ENCODE data around the gene FKBP1B.

FKBP1B gene

DNA sequence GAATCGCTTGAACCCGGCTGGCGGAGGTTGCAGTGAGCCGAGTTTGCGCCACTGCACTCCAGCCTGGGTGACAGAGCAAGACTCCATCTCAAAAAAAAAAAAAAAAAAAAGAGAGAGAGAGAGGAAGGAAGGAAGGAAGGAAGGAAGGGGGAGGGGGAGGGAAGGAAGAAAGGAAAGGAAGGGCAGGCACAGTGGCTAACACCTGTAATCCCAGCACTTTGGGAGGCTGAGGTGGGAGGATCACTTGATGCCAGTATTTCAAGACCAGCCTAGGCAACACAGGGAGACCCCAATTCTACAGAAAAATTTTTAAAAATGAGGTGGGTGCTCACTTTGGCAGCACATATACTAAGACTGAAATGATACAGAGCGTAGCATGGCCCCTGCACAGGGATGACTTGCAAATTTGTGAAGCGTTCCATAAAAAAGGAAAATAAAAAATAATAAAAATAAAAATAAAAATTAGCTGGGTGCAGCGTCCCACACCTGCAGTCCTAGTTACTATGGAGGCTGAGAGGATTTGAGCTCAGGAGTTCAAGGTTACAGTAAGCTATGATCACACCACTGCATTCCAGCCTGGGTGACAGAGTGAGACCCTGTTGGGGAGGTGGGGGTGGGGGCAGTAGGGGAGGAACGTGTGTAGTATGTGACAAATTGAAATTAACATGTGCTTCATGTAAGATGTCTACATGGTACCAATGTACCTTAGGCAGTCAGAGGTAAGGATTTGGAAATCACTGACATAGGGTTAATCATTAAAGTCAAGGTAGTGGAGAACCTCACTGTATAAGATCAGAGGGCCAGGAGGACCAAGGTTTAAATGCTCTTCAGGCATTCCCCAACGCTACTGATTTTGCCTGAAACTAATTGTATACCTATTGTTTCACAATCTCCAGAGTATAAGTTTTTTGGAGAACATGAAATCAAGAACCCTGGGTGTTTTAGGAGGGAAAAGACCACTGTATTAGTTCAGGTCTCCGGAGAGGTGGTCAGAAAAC is 3.7 kb upstream of the FKBP1B start:
- no peak for TF ChIP-seq POLR2A (IDR thresholded peaks at IDR 0.05; ENCODE audit: low read length)
- TF ChIP-seq GATA1 (IDR thresholded peaks at IDR 0.05; ENCODE audit: low read depth, low read length) = no peak
- DNase-seq = no peak

DNA sequence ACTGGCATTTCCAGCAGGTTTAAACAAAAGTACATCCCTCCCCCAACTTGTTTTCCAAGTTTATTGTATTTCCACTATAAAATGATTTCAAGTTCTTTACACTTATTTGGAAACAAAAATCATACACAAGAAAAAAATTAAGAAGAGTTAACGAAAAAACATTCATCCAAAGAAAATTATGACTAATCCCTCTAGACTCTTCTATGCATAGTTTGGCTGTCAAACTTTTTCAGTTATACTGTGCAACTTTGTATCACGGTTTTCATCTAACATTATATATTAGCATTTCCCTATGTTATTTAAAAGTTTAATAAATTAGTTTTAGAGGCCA is 3.0 kb upstream of the FKBP1B start:
- no peak for TF ChIP-seq POLR2A (IDR thresholded peaks at IDR 0.05; ENCODE audit: low read length)
- TF ChIP-seq GATA1 (IDR thresholded peaks at IDR 0.05; ENCODE audit: low read depth, low read length) = no peak
- DNase-seq = no peak

DNA sequence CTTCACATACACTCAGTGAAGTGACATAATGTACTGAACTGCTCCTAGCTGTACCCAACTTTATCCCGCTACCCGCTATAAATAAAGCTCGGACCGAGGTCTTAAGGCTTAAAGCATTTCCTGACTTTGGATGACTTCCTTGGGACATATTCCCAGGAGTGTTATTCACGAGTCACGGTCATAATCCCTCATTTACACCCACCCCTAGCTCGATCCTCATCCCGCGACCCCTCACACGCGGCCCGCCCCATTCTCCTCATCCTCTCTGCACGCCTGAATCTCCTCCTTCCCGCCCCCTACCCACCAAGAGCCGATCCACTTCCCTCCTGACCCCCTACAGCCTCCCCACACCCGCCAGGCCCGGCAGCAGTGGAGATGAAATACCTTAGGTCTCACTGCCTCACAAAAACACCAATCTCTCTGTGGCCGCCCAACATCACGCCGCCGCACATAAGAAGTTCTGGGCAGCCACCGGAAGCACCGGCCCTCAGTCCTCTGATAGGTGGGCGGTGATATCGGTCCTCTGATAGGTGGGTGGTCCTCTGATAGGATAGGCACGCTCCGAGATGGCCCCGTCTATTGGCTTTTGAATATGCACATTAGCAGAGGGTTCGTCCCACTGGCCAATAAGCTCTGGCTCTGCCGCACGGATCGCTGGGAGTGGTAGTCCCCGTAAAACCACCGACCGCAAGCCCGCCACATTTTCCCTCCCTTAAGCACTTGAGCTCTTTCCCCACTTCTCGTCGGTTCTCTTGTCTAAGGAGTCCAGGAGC is 2.4 kb upstream of the FKBP1B start, which contains the start of gene WDCP:
Gene WDCP (minus strand): TSS at position 462 of the 773 bp plus-strand sequence. CDS start 7,897 bp downstream, outside the sequence.
- TF ChIP-seq GATA1 (IDR thresholded peaks at IDR 0.05; ENCODE audit: low read depth, low read length) (no peak), POLR2A (IDR thresholded peaks at IDR 0.05; ENCODE audit: low read length) (peak; percentile 81)

GRCh38 chr2:24047703-24048033 is 1.9 kb upstream of the FKBP1B start:
- DNase-seq = no peak
- TF ChIP-seq POLR2A (IDR thresholded peaks at IDR 0.05; ENCODE audit: low read length) = no peak

More for the DNA sequence above, 2.4 kb upstream of the FKBP1B start, which contains the start of gene WDCP:
- DNase-seq = peak; percentile 96 to 98

GRCh38 chr2:24048769-24049484 is 614 bp upstream of the FKBP1B start:
- peak; percentile 48 to 53 for DNase-seq
- no peak for TF ChIP-seq POLR2A (IDR thresholded peaks at IDR 0.05; ENCODE audit: low read length)
- no peak for TF ChIP-seq GATA1 (IDR thresholded peaks at IDR 0.05; ENCODE audit: low read depth, low read length)

DNA sequence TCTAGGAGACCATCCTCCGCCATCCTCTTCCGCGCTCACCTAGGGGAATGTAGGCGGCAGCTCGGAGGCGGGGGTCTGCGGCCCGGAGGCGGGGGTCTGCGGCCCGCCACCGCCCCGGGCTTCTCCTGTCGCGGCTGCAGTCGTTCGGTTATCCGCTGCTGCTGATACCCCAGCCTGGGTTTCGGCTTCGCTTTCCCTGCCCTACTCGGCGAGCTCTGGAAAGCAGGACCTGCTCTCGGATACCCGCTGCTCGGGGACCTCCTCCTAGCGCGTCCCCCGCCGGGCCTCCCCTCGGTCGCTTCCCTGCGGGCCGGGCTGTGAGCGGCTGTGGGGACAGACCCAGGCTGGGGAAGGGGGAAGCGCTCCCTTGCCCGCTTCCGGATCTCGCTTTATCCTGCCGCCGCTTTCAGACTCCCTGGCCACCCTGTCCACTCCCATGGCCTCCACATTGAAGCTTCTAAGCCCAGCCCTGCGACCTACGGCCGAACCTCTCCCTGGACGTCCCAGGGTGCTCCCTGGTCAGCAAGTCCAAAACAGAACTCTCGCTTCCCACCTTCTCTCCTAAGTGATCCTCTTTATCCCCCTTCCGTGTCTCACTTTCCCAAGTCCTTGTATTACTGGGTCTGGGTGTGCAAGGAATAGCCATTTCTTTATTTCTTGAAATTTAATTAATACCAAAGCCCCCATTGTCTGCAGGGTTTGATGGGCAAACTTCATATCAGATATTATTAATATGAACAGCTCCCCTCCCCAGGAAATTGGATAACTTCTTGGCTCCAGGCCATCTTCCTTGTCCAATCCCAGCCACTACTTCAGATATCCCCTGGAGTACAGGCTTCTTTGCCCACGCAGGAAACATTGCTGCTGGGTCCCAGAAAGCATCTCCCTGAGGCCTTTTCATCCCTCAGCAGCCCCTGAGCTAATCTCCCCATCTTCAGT is 769 bp downstream of the FKBP1B start:
- TF ChIP-seq POLR2A (IDR thresholded peaks at IDR 0.05; ENCODE audit: low read length) (no peak), GATA1 (IDR thresholded peaks at IDR 0.05; ENCODE audit: low read depth, low read length) (no peak)
- DNase-seq = no peak

DNA sequence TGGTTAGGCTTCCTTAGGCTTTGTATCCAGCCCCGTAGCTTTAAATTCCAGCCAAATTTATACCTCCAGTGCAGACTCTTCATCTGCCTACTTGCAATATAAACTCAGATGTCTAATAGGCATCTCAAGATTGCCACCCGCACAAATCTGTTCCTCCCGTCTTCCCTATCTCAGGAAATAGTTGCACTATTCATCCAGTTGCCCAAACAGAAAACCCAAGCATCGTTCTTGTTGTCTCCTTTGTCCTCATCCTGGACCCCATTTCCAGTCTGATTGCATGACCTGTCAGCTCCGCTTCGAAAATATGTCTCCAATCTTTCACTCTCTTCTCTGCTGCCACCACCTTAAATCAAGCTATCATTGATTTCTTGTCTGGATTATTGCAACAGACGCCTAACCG is 2.3 kb downstream of the FKBP1B start:
- no peak for DNase-seq
- no peak for TF ChIP-seq GATA1 (IDR thresholded peaks at IDR 0.05; ENCODE audit: low read depth, low read length)
- no peak for TF ChIP-seq POLR2A (IDR thresholded peaks at IDR 0.05; ENCODE audit: low read length)

GRCh38 chr2:24052951-24053350 is 3.4 kb downstream of the FKBP1B start:
- no peak for DNase-seq
- no peak for TF ChIP-seq POLR2A (IDR thresholded peaks at IDR 0.05; ENCODE audit: low read length)
- no peak for TF ChIP-seq GATA1 (IDR thresholded peaks at IDR 0.05; ENCODE audit: low read depth, low read length)

GRCh38 chr2:24054366-24055010 is 4.9 kb downstream of the FKBP1B start:
- TF ChIP-seq GATA1 (IDR thresholded peaks at IDR 0.05; ENCODE audit: low read depth, low read length) = no peak
- TF ChIP-seq POLR2A (IDR thresholded peaks at IDR 0.05; ENCODE audit: low read length) = no peak

DNA sequence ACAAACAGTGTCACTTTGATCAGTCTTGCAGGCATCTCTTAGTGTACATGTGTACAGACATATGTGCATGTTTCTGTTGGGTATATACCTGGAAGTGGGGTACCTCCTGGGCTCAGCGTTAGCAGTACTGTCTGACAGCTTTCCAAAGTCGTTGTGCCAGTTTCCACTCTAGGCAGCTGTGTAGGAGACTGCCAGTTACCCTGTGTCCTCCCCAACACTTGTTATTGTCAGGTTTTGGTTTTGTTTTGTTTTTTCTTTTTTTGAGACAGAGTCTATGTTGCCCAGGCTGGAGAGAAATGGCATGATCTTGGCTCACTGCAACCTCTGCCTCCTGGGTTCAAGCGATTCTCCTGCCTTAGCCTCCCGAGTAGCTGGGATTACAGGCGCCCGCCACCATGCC is 6.2 kb downstream of the FKBP1B start:
- no peak for TF ChIP-seq GATA1 (IDR thresholded peaks at IDR 0.05; ENCODE audit: low read depth, low read length)
- TF ChIP-seq POLR2A (IDR thresholded peaks at IDR 0.05; ENCODE audit: low read length) = no peak
- DNase-seq = no peak

More at GRCh38 chr2:24054366-24055010, 4.9 kb downstream of the FKBP1B start:
- no peak for DNase-seq

DNA sequence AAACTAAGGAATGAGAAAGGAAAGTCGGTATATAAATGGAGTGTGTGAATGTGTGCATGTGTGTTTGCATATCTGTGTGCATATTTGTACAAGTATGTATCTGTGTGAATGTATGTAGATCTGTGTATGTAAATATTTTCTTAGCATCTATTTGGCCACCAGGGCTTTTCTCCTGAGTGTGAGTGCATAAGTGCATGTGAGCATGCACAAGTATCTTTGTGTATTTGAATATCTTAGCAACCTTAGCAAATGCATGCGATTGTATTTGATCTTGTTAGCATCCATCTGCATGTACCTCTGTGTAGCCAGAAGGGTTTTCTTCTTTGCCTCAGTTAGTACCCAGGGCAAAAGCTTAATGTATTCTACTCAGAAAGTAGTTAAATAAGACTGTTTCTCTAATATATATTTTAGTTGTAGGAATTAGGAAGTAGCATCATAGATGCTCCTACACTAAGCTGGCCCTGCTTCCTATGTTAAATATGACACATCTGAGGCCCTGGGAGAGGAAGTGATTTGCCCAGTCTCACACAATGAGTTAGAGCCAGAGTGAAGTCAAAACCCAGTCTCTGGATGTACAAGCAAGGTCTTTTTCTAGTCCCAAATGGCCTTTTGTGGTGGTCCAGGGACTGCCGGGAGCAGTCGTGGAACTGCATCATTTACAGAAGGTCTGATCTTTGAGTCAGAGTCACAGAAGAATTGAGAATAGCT is 9.2 kb downstream of the FKBP1B start:
- no peak for DNase-seq
- TF ChIP-seq GATA1 (IDR thresholded peaks at IDR 0.05; ENCODE audit: low read depth, low read length) (no peak), POLR2A (IDR thresholded peaks at IDR 0.05; ENCODE audit: low read length) (no peak)

DNA sequence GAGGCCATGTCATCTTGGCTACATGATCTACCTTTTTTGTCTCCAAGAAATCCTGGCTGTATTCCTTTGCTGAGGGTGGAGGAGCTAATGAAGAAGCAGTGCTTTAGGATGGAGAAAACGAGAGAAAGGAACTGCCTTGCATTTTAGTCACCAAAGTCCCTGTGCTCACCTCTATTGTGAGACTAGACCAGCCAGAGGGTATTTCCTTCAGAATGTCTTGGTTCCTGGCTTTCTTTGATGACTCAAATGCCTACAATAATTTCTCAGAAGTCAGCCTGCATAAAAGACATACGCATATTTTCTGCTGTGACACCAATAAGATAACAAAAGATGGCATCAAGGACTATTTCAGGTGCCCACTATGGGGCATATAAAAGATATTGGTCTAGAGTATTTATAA is 15.8 kb downstream of the FKBP1B start:
- DNase-seq = no peak
- no peak for TF ChIP-seq GATA1 (IDR thresholded peaks at IDR 0.05; ENCODE audit: low read depth, low read length)
- TF ChIP-seq POLR2A (IDR thresholded peaks at IDR 0.05; ENCODE audit: low read length) = no peak
